HepG2 (cell line): ENCODE measurements around the gene MADCAM1. TPM values are rescaled to one million over a fixed set of nuclear protein-coding genes. Genes with fewer than 3 reads are reported as not detected.

Source experiments
- GTF3A ChIP-seq: sonication (generic); formaldehyde crosslinking; conservative IDR thresholded peaks from 2 replicates; pipeline ENCODE4 v1.4.0; 2020; ENCODE audit warnings: mild to moderate bottlenecking, missing genetic modification reagents
- HES4 ChIP-seq: sonication (generic); formaldehyde crosslinking; IDR thresholded peaks from 2 replicates; pipeline ENCODE4 v1.9.0; 2021; ENCODE audit warnings: mild to moderate bottlenecking, missing genetic modification reagents, borderline replicate concordance
- KDM5A ChIP-seq: fragments of 200-600 bp; sonication (generic); IDR thresholded peaks from 2 replicates; pipeline ENCODE4 v1.7.0; 2018; ENCODE audit warnings: antibody characterized with exemption, mild to moderate bottlenecking, low read length, borderline replicate concordance
- NFE2L2 ChIP-seq: fragments of 150-350 bp; IDR thresholded peaks from 2 replicates; pipeline ENCODE4 v1.6.1; 2014; ENCODE audit warnings: low read length
- PHF8 ChIP-seq: sonication (generic); formaldehyde crosslinking; IDR thresholded peaks from 2 replicates; pipeline ENCODE4 v1.5.0; 2020; ENCODE audit warnings: missing genetic modification reagents
- POLR2G ChIP-seq: fragments of 200-400 bp; formaldehyde crosslinking; IDR thresholded peaks from 2 replicates; pipeline ENCODE4 v1.6.1; 2018; ENCODE audit warnings: mild to moderate bottlenecking, low read depth, low read length, moderate library complexity
- SIN3B ChIP-seq: fragments of 150-350 bp; IDR thresholded peaks from 2 replicates; pipeline ENCODE4 v1.6.1; 2014; ENCODE audit warnings: low read length
- SIX1 ChIP-seq: sonication (generic); formaldehyde crosslinking; IDR thresholded peaks from 2 replicates; pipeline ENCODE4 v1.4.0; 2020; ENCODE audit warnings: missing genetic modification reagents, borderline replicate concordance
- SP1 ChIP-seq, 2 experiments: fragments of 450-650 bp in 1 of 2; sonication (generic) in 1 of 2; formaldehyde crosslinking in 1 of 2; IDR thresholded peaks; 2 replicates each; pipeline versions ENCODE4 v1.4.0 to v1.6.1; 2016 to 2020; ENCODE audit warnings: missing genetic modification reagents in 1 of 2
- ZC3H13 ChIP-seq: sonication (generic); formaldehyde crosslinking; IDR thresholded peaks from 2 replicates; pipeline ENCODE4 v1.8.1; 2023; ENCODE audit warnings: mild to moderate bottlenecking, missing genetic modification reagents, moderate library complexity
- ZNF138 ChIP-seq: sonication (generic); formaldehyde crosslinking; IDR thresholded peaks from 2 replicates; pipeline ENCODE4 v1.5.0; 2020; ENCODE audit warnings: mild to moderate bottlenecking, low read depth, missing genetic modification reagents
- ZNF225 ChIP-seq: sonication (generic); formaldehyde crosslinking; IDR thresholded peaks from 2 replicates; pipeline ENCODE4 v1.4.0; 2020; ENCODE audit warnings: mild to moderate bottlenecking, missing genetic modification reagents
- ZNF256 ChIP-seq: sonication (generic); formaldehyde crosslinking; conservative IDR thresholded peaks from 2 replicates; pipeline ENCODE4 v1.4.0; 2020; ENCODE audit warnings: missing genetic modification reagents
- ZNF496 ChIP-seq: sonication (generic); formaldehyde crosslinking; IDR thresholded peaks from 2 replicates; pipeline ENCODE4 v1.8.1; 2023; ENCODE audit warnings: mild to moderate bottlenecking, moderate library complexity, missing genetic modification reagents; ENCODE audit not compliant: insufficient replicate concordance
- ZNF570 ChIP-seq: sonication (generic); formaldehyde crosslinking; IDR thresholded peaks from 2 replicates; pipeline ENCODE4 v1.4.0; 2020; ENCODE audit warnings: mild to moderate bottlenecking, missing genetic modification reagents, borderline replicate concordance
- ZNF674 ChIP-seq: sonication (generic); formaldehyde crosslinking; IDR thresholded peaks from 2 replicates; pipeline ENCODE4 v1.5.0; 2020; ENCODE audit warnings: low read depth, mild to moderate bottlenecking, missing genetic modification reagents
- polyA plus RNA-seq, 8 experiments: library from polyadenylated mRNA; depleted of rRNA in 3 of 8; stranded (reverse) in 7 of 8; unstranded in 1 of 8; fragments of >200 nt; fragmentation: Illumina TruSeq in 4 of 8; extraction: Trizol in 4 of 8; gene quantifications; 2 replicates each; pipeline versions ENCODE4 v1.2.1 to v1.2.3, GENCODE V29; 2011 to 2016; ENCODE audit warnings: low read depth in 4 of 8, missing spikeins in 1 of 8, mixed read lengths in 1 of 8; ENCODE audit not compliant: insufficient read depth in 1 of 8
- total RNA-seq, 5 experiments: library from RNA; depleted of rRNA; stranded (reverse); fragments of >200 nt; fragmentation: Illumina TruSeq; extraction: Trizol; gene quantifications; 2 replicates each; pipeline ENCODE4 v1.2.3, GENCODE V29; 2016; ENCODE audit warnings: low read depth in 1 of 5
- TF ChIP-seq, protein P1 (sequence below), 2 experiments: fragments of 450-650 bp in 1 of 2; sonication (generic) in 1 of 2; formaldehyde crosslinking in 1 of 2; IDR thresholded peaks; 2 replicates each; pipeline versions ENCODE4 v1.6.1 to v1.8.0; 2016 to 2022; ENCODE audit warnings: antibody characterized with exemption in 1 of 2, mild to moderate bottlenecking in 1 of 2, missing genetic modification reagents in 1 of 2
- TF ChIP-seq, protein P2 (sequence below): sonication (generic); formaldehyde crosslinking; IDR thresholded peaks from 2 replicates; pipeline ENCODE4 v1.5.0; 2020; ENCODE audit warnings: mild to moderate bottlenecking, missing genetic modification reagents

MADCAM1 gene
- total and polyA plus RNA-seq, 2 of the 13 experiments (the other 11 are each of a cell fraction or from before 2014, with no cell fraction given), result 0.29 to 0.33 TPM

DNA sequence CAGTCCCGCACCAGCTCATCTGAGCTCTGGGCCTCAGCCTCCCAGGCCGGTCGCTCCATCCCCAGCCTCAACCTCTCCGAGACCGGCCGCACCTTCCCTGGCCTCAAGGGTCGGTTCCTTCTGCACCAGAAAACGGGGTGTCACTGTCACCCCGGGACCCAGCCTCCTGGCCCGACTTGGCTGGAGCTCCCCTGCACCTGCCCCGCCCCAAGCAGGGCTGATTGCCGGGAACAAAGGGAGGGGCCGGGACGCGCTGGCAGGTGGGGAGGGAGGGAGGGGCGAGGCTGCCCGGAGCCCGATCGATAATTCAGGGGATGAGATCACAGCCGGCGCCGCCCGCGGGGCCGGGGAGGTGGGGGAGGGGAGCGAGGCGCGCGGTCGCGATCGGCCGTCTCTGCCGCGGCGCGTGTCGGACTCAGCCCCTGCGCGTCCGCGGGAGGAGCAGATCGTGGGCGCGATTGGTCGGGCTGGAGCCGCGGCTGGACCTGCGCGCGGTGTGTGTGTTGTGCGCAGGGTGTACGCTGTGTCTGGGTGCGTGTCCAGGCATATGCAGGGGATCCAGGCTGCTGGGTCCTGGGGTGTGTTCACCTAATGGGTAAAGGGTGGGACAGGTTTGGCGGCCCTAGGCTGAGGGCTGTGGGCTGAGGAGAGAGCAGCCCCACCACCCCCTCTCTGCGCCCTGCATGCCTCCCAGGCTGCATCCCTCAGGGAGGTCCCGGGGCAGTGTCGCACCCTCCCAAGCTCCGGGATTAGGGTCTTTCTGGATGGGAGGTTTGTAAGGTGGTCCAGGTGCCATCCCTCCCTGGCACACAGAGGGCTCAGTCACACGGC, 34.4 kb upstream of the MADCAM1 start (continued):
- no peak for TF ChIP-seq SIN3B
- TF ChIP-seq, protein P1, sequence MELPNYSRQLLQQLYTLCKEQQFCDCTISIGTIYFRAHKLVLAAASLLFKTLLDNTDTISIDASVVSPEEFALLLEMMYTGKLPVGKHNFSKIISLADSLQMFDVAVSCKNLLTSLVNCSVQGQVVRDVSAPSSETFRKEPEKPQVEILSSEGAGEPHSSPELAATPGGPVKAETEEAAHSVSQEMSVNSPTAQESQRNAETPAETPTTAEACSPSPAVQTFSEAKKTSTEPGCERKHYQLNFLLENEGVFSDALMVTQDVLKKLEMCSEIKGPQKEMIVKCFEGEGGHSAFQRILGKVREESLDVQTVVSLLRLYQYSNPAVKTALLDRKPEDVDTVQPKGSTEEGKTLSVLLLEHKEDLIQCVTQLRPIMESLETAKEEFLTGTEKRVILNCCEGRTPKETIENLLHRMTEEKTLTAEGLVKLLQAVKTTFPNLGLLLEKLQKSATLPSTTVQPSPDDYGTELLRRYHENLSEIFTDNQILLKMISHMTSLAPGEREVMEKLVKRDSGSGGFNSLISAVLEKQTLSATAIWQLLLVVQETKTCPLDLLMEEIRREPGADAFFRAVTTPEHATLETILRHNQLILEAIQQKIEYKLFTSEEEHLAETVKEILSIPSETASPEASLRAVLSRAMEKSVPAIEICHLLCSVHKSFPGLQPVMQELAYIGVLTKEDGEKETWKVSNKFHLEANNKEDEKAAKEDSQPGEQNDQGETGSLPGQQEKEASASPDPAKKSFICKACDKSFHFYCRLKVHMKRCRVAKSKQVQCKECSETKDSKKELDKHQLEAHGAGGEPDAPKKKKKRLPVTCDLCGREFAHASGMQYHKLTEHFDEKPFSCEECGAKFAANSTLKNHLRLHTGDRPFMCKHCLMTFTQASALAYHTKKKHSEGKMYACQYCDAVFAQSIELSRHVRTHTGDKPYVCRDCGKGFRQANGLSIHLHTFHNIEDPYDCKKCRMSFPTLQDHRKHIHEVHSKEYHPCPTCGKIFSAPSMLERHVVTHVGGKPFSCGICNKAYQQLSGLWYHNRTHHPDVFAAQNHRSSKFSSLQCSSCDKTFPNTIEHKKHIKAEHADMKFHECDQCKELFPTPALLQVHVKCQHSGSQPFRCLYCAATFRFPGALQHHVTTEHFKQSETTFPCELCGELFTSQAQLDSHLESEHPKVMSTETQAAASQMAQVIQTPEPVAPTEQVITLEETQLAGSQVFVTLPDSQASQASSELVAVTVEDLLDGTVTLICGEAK (IDR thresholded peaks at IDR 0.05), result no peak
- TF ChIP-seq, protein P1 (CRISPR knock-in tag; IDR thresholded peaks at IDR 0.05), result no peak
- no peak for TF ChIP-seq ZNF570 (CRISPR knock-in tag)
- TF ChIP-seq NFE2L2, result no peak
- TF ChIP-seq ZC3H13 (CRISPR knock-in tag), result peak; percentile 52; the same call in 1 of the 2 replicates
- no peak for TF ChIP-seq ZNF674 (CRISPR knock-in tag)
- TF ChIP-seq, protein P2, sequence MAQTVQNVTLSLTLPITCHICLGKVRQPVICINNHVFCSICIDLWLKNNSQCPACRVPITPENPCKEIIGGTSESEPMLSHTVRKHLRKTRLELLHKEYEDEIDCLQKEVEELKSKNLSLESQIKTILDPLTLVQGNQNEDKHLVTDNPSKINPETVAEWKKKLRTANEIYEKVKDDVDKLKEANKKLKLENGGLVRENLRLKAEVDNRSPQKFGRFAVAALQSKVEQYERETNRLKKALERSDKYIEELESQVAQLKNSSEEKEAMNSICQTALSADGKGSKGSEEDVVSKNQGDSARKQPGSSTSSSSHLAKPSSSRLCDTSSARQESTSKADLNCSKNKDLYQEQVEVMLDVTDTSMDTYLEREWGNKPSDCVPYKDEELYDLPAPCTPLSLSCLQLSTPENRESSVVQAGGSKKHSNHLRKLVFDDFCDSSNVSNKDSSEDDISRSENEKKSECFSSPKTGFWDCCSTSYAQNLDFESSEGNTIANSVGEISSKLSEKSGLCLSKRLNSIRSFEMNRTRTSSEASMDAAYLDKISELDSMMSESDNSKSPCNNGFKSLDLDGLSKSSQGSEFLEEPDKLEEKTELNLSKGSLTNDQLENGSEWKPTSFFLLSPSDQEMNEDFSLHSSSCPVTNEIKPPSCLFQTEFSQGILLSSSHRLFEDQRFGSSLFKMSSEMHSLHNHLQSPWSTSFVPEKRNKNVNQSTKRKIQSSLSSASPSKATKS (CRISPR knock-in tag), result no peak
- no peak for TF ChIP-seq POLR2G
- TF ChIP-seq ZNF256 (CRISPR knock-in tag), result no peak
- no peak for TF ChIP-seq HES4 (CRISPR knock-in tag)
- no peak for TF ChIP-seq SP1 (IDR thresholded peaks at IDR 0.05)
- 0 out of 2 replicates have a peak, but pooled peaks have one; percentile 17 for TF ChIP-seq SP1 (CRISPR knock-in tag; IDR thresholded peaks at IDR 0.05)
- no peak for TF ChIP-seq ZNF496 (CRISPR knock-in tag)
- no peak for TF ChIP-seq SIX1 (CRISPR knock-in tag)
- TF ChIP-seq PHF8 (CRISPR knock-in tag), result no peak
- no peak for TF ChIP-seq KDM5A
- no peak for TF ChIP-seq ZNF138
- TF ChIP-seq GTF3A, result no peak
- TF ChIP-seq ZNF225 (CRISPR knock-in tag), result no peak
